HK-2 (cell line): Measurements from ENCODE around the gene ABTB1.
"Not testable (repeated sequence)": the region's sequence is repeated elsewhere in the genome, so short reads cannot be mapped to it uniquely, and the experiment has no call there.

Source experiments
- DNase-seq: peaks from one replicate; pipeline ENCODE4 v3.0.0-alpha.2; 2018; ENCODE audit not compliant: unreplicated experiment

The ABTB1 gene

DNA sequence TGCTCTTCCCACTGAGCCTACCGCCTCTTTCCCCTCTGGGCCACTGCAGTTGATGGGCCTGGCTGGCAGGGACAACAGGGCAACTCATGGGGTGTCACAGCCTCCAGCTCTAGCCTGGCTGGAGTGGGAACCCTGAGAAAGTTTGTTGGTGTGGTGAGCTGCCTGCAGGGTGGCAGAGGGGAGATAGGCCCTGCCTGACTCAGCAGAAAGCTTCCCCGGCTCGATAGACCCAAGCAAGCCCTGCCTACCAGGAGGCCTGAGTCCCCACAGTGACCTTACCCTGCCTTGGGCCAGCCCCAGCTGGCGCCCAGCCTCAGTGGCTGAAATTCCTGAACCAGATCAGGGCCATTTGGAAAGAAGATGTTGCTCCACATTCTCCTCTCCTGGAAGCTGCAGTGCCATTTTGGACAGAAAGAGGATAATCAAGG, 29.4 kb downstream of the ABTB1 start:
- DNase-seq, result no peak

DNA sequence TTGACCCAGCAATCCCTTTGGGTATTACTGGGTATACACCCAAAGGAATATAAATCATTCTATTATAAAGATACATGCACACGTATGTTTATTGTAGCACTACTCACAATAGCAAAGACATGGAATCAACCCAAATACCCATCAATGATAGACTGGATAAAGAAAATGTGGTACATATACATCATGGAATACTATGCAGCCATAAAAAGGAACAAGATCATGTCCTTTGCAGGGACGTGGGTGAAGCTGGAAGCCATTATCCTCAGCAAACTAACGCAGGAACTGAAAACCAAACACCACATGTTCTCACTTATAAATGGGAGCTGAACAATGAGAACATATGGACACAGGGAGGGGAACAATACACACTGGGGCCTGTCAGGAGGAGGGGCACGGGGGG, 32.1 kb downstream of the ABTB1 start:
- not testable (repeated sequence) for DNase-seq

DNA sequence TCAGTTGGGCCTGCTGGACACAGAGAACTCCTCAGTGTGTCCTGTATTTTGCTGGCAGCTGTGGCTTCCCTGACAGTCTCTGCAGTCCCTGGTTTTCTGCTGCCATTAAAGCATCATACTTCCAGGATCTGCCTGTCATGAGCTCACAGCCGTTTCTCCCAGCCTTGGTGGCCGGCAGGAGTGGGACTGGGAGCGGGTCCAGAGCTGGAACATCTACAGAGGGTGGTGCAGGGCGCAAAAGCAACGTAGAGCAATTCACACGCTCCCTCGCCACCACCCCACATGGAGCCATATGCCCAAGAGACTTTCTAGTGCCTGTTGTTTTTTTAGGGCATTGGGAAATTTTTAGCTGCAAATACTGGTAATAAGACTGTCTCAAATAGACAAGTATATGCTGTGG, 33.6 kb downstream of the ABTB1 start:
- no peak for DNase-seq

DNA sequence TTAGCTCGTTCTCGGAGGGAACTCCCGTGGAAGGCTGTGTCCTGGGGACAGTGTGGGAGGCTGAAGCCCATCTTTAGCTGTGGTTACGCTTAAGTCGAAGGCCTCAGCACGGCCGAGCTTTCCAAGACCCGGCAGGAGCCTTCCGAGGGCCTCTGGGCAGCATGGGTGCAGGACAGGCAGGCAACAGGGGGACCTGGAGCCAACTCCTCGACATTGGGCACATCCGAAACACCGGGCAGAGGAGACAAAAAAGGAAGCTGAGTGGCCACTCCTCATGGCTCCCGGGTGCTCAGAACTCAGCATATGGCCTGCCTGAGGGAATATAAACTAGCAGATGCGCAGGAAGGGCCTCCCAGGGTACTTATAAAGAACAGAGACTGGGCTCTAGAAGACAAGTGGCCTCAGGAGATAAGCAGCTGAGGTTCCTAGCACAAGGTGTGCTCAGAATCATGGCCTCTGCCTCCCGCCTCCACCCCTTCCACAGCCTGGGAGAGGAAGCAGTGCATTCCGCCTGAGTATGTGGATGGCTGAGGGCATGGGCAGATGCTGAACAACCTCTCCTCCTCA, 34.1 kb downstream of the ABTB1 start:
- DNase-seq, result no peak

DNA sequence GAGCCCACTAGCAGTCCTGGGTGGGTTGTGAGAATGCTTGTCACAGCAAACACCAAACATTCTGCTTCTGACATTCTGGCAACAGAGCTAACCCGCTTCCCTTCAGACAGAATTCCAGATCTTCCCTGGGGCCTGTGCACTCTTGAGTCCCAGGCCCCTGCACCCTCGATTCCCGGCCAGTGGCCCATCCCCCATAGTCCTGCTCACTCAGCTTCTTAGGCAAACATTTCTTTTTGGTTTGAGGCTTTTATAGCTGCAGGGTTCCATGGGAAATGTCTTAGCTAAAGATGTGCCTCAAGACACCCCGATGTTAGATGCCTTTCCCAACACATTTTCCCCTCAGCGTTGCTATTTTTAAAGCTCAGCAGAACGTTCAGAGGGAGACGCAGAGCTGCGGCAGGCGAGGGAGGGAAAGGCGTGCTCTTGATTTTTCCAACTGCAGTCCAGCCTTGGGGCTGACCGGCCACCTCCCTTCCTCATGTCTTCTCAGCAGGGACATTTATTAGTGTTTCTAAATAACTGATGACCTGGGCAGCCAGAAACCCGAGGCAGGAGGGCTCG, 35.2 kb downstream of the ABTB1 start:
- DNase-seq, result no peak

DNA sequence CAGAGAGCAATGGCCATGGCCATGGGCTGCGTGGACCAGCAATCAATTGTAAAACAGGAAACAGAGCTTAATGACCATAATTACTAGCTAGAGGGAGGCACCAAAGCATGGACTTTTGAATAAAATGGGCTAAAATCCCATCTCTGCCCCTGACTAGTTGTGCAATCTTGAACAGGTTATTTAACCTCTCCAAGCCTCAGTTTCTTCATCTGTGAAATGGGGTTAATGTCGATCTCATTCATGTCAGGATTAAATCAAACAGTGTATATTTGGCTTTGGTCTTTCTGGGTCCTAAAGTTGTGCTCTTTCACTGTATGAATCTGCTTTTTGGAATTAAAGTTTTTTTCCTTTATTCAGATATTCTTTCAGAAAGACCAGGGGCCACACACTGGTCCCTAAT, 36.1 kb downstream of the ABTB1 start:
- no peak for DNase-seq

DNA sequence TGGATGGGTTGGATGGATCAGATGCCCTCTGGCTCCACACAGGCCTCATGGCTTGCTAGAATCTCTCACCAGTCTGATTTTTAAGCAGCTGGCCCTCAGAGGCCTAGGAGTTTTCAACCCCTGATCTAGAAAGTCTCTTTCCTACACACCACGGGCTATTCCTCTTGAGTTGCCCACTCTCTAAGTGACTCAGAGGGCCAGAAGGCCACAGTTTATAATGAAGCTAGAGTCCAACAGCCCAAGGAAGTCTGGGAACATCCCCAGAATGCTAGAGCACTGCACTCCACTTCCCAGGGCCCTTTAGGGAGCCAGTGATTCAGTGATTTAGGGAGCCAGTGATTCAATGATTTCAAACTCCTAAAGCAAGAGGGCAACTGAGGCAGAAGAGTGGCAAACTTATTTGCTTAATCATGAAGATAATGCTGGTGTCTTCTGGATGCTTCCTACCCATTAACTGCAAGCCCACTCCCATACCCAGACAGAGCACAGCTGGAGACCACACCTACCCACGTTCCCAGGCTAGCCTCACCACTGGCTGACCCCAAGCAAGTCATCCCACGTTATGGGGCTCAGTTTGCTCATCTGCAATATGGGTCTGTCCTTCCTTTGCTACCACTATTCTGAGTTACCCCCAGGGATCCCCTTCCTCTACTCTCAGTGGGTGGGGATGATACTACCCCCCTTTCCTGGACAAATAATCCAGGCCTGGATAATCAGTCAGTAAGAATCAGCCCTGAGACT, 36.7 kb downstream of the ABTB1 start:
- no peak for DNase-seq

DNA sequence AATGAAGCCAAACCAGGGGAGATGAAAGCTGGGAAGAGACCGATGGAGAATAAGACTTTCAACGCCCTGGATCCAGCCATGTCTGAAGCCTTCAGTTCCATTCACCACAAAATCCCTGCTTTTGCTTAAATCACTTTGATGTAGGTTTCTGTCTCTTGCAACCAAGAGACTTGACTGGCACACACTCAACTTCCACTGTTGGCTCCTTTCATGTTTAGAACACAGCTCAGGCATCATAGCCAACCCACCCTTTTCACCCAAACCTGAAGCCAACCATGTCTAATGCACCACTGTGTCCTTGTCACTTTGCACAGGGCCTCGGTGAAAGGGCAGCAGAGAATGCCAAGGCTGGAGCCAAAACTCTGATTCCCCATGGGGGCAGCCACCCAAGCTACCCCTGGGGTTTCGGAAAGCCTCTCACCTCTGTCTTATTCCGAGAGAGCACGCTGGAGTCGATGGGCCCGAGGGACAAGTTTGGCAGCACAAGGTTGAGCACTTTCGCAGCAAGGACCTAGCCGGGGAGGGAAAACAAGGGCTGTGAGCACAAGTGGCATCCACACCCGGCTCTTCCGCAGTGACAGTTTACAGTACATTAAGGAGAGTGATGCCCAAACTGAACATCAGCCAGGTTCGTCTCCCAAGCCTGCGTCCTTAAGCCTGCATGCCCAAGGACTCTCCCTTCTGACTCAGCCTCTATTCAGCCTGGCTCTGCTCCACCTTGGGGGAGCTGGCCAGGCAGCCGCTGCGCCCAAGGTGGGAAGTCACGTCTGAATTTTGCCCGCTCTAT, 37.6 kb downstream of the ABTB1 start:
- no peak for DNase-seq

DNA sequence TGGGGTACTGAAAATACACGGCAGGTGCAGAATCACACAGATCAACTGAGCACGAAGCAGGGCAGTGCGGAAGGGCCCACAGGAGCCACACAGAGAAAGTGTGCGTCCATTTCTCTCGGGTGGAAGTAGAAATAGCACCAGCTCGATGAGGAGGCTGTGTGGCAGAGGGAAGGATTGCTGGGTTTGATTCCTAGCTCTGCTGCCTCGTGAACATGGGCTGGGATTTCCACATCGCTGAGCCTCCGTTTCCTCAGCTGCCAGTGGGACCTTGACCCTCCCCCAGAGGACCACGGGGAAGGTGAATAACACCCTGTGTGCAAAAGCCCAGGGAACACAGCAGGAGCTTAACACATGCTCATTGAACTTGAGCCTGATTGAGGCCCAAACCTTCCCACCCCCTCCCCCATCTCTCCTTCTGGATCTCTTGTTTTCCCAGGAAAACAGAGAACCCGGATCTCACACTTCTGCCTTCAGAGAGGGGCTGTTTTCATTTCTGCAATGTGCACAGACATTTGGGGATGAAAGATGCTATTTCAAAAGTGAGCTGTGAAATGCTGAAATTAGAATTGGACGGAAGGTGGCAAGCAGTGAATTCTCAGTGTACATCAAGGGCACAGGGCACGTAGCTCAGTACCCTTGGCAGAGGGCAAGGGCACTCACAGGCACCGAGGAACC, 38.4 kb downstream of the ABTB1 start:
- DNase-seq, result no peak

DNA sequence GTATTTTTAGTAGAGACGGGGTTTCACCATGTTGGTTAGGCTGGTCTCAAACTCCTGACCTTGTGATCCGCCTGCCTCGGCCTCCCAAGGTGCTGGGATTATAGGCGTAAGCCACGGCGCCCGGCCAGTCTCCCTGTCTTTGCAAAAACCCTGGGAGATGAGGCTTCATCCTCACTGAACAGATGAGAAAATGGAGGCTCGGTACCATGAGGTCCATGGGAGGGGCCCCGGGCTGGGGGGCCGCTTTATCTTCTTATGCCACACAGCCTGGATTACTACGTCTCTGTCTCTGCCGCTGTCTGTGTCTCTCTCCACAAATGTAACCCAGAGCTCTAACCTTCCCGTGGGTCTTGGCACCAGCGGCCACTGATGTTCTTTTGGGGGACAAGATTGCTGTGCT, 39.1 kb downstream of the ABTB1 start:
- DNase-seq, result no peak

DNA sequence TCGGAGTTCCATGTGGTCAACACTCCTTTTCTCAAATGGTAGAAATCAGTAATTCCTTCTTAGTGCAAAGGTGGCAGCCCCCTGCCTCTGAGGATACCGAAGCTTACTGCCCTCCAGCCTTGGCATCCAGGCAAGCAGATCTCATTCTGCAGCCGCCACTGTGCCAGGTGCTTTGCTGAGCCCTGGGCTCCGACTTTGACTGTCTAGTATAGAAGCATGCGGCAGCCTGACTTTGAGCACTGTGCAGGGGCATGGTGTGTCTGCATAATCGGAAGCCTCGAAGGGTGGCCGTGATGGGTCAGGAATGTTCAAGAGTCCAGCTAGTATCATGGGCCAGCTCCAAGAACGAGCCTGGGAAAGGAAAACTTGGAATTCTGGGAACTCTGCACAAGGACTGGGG, 39.7 kb downstream of the ABTB1 start:
- no peak for DNase-seq

DNA sequence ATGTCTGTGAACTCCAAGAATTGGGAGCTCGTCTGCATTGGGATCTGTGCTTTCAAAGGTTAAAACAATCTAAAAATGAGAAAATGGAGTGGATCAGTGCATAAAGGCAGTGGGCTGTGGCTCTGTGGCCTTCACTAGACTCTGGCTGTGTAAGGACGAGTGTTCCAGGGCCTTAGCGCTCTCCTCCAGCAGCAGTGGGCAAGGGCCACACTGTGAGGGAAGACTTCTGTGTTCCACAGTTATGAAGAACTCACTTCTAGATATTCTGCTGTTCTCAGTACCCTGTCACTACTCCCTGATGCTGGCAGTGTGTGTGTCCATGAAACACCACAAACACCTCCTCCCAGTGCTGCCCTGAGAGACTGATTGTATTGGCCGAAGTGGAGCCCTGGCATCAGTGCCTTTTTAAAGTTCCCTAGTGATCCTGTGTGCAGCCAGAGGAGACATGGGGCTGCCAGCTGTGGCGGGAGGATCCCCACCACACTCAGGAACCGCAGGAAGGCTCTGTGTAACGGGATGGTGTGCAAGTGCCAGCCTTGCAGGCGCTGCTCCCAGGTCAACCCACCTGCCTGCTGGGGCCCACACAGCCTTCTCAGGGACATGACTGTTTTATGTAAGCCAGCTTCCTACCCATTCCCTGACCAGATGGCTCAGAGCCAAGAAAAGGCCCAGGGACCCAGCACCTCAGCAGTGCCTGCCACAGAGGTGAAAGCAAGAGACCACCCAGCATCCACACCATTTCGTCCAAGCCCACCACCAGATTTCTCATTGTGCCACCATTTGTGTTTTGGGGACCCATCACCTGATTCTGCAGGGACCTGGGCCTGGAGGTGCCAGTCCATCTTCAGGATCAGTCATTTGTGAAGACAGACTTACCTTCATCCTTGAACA, 40.4 kb downstream of the ABTB1 start:
- no peak for DNase-seq

DNA sequence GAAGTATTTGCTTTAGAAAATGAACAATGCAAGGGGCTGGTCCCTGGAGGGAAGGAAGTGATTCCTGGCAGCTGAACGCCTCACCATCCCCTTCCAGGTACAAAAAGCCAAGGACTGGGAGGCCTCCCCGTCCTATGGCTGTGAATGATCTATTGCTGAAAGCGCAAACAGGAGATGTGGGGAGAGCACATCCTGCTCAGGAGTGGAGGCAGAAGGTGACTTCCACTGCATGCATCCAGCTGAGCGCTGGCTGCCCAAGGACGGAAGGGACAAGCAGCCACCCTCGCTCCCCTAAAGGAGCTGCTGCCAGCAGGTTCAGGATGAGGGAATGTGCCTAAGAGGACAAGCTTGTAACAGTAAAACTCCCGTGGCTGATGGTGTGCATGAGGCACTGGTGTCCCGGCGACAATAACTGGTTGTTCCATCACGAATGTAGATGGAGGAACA, 41.4 kb downstream of the ABTB1 start:
- DNase-seq, result no peak

DNA sequence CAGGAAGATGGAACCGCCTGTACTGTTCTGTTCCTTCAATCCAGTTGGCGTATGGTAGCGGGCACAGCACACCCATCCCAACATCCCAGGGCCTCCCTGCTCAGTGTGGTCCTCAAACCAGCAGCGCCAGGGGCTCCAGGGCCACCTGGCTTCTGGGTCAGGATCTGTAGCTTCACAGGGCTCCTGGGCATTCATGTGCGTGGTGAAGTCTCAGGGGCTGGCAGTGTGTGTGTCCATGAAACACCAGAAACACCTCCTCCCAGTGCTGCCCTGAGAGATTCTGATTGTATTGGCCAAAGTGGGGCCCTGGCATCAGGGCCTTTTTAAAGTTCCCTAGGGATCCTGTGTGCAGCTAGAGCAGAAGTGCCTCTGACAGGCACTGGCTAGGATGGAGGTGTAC, 42.1 kb downstream of the ABTB1 start:
- no peak for DNase-seq

DNA sequence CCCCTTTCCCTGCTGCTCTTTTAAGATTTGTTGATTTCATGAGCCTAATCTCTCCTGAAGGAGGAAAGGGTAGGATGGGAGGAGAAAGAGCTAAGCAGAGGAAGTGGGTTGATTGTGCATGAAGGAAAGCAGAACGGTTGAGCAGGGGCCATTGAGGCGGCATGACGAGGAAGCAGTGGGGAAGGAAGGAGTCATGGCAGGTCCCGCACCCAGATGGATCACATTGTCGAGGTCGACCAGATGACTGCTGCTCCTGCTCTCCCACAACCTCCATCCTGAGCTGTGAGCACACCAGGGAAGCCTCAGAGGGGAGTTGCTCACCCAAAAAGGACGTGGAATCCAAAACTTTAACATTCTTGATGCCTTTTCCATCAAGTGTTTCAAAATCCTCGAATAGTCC, 42.8 kb downstream of the ABTB1 start:
- no peak for DNase-seq

DNA sequence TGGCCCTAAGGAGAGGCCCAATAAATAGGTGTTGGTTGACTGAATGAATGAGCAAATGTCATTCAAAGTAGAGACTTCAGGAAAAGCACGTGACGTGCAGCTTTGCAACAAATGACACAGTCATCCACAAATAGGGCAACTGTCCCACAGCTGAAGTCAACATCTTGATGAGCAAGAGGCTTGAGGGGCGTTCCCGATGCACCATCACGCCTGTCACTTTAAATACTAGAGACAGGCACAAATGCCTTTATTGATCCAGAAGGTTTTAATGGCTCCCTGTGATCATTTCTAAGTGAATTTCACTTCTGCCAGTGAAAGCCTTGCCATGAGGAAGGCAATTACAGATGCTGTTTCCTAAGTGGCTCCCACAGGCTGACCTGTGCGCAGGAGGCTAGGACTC, 43.6 kb downstream of the ABTB1 start:
- no peak for DNase-seq

DNA sequence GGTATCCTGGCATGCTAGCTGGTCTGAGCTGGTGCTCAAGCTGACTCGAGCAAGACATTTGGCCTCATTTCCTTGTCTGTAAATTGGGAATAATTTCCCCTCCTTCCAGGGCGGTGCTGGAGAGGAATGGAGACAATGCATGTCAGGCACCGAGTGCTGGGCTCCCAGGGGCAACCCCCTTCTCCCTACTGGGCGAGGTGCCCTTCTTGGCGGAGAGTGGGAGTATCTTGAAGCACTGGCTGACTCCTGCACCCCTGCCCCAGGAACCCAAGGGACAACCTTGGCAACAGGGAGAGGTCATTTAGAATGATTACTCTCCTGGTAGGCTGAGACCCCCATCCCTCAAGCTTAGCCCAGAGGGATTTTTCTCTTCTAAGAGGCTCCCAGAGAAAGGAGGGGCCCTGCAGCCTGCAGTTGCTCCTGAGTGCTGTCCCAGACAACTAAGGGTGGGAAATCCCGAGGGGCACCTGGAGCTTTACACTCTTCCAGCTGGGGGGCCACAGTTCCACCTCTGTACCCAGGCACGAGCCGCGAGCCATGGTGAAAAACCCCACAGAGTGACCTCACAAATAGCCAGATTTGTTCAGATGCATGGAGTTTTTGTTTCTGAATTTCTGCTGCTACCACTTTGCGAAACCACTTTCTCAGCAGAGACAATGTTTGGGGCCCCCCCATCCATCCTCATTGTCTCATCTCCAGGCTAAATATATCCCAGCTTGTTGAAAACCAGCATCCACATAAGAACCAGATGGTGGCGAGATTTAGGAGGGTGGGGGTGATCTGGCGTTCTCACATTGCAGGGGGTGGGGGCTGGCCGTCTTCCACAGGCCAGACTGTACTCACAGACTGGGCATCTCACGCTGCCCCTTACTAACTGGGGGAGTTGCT, 44.8 kb downstream of the ABTB1 start:
- no peak for DNase-seq

DNA sequence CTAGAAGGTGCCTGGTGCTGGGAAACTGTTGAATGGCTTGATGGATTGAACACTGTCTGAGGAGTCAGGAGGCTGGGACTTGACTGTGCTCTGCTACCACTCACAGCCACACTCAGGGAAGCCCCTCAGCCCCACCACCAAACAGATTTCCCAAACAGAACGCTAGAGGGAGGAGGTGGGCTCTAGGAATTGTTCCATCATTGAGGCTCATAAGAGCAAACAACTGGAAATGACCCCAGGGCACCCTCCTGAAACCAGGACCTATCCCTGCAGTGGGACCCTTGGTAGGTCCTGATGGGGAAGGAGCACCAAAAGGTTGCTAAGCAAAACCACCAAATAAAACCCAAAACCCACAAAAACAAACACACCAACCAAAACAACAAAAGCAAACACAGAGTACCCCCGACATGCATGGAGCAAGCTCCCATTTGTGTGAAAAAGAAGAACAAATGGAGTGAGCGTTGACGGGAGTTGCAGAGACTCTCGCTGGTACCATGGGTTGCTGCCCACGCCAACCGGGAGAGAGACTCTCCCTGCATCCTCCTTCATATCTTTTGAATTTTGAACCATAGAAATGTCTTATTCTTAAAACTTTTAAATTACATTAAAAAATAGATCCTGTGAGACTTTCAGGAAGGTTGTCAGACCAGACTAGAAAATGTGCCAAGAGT, 45.6 kb downstream of the ABTB1 start:
- no peak for DNase-seq

DNA sequence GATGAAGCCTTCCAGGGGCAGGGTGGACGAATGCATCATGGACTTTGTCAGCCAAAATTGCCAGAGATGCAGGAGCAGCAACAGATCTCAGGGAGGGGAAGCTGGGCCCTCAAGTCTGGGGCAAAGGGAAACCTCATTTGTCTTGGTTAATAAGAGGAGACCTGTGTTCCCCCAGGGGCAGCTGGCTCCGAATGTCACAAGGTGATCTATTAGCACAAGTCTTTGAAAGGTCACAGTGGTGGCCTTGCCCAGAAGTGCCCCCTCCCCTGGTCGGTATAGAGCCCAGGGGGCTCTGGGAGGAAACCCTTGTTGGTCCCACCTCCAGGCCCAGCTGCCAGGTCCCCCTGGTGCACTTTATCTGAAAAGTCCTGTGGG, 46.2 kb downstream of the ABTB1 start:
- no peak for DNase-seq

DNA sequence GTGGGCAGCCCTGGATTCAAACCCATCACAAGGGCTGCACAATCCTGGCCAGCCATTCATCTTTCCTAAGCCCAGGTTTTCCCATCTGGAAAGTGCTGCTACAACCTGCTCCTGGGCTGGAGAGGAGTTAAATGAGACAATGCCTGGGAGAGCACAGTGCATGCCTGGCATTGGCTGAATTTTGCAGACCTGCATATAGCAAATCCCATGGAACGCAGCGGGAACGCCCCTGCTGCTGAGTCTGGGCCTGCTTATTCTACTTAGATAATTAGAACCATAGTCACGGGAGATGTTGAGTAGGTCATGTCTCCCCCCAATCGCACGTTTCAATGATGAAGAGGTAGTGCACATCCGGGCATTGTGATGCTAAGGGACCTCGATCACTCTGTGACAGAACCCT, 46.6 kb downstream of the ABTB1 start:
- no peak for DNase-seq
